T-helper 2 cell treated with Interferon-gamma antibody and Interleukin-4, amounts not matched to agents 5 μg/mL and 100 μg/mL, for 36 hours (primary cell): ENCODE data around the gene FGF21.

ENCODE experiments used
- DNase-seq: peaks from one replicate; pipeline ENCODE4 v3.0.0; 2021; ENCODE audit warnings: low spot score
- H3K27ac Mint-ChIP-seq: one replicate; pipeline ENCODE4 v1.8.0; 2021; ENCODE audit warnings: mild to moderate bottlenecking, mixed read lengths
- H3K27me3 Mint-ChIP-seq: one replicate; pipeline ENCODE4 v1.8.0; 2021; ENCODE audit warnings: low read depth, mixed read lengths
- H3K36me3 Mint-ChIP-seq: one replicate; pipeline ENCODE4 v1.8.0; 2021; ENCODE audit warnings: low read depth, mixed read lengths
- H3K4me1 Mint-ChIP-seq: one replicate; pipeline ENCODE4 v1.8.0; 2021; ENCODE audit warnings: low read depth, mixed read lengths
- H3K4me3 Mint-ChIP-seq: one replicate; pipeline ENCODE4 v1.8.0; 2022; ENCODE audit warnings: mild to moderate bottlenecking, moderate library complexity, mixed read lengths
- H3K9me3 Mint-ChIP-seq: one replicate; pipeline ENCODE4 v1.8.0; 2021; ENCODE audit warnings: mixed read lengths

FGF21 gene

GRCh38 chr19:48720251-48720612 is 35.1 kb upstream of the FGF21 start:
- Mint-ChIP-seq H3K27me3 (no peaks in the 10 kb centered on the region), H3K4me3 (peak overlapping the region; percentile 98), H3K36me3 (peaks cover 5% of the 10 kb centered on the region), H3K27ac (peak overlapping the region; percentile 99), H3K4me1 (peaks cover 6% of the 10 kb centered on the region), H3K9me3 (peaks cover 7% of the 10 kb centered on the region)
- DNase-seq, result no peak

GRCh38 chr19:48720613-48721296 is 34.6 kb upstream of the FGF21 start:
- Mint-ChIP-seq H3K27ac (peak overlapping the region; percentile 99), H3K9me3 (peaks cover 12% of the 10 kb centered on the region), H3K36me3 (peaks cover 9% of the 10 kb centered on the region), H3K27me3 (no peaks in the 10 kb centered on the region), H3K4me1 (peaks cover 11% of the 10 kb centered on the region), H3K4me3 (peak overlapping the region; percentile 98)
- DNase-seq, result peak; percentile 93

- Mint-ChIP-seq H3K27me3 (no peaks in the 10 kb centered on the region), H3K36me3 (peaks cover 19% of the 10 kb centered on the region), H3K27ac (no peak overlapping the region), H3K9me3 (peaks cover 23% of the 10 kb centered on the region), H3K4me3 (no peak overlapping the region), H3K4me1 (peaks cover 19% of the 10 kb centered on the region)
- DNase-seq, result no peak
Observed at GRCh38 chr19:48722196-48722708, 33.1 kb upstream of the FGF21 start.

GRCh38 chr19:48724796-48725753 is 30.2 kb upstream of the FGF21 start:
- Mint-ChIP-seq H3K4me3 (peak overlapping the region; percentile 8), H3K9me3 (peaks cover 31% of the 10 kb centered on the region), H3K36me3 (peaks cover 24% of the 10 kb centered on the region), H3K27me3 (no peaks in the 10 kb centered on the region), H3K4me1 (peaks cover 19% of the 10 kb centered on the region), H3K27ac (peak overlapping the region; percentile 77)
- DNase-seq, result no peak

- Mint-ChIP-seq H3K27me3 (no peaks in the 10 kb centered on the region), H3K36me3 (peaks cover 24% of the 10 kb centered on the region), H3K9me3 (peaks cover 31% of the 10 kb centered on the region), H3K4me3 (peak overlapping the region; percentile 53), H3K4me1 (peaks cover 18% of the 10 kb centered on the region), H3K27ac (peak overlapping the region; percentile 93)
- DNase-seq, result no peak
Observed at GRCh38 chr19:48726556-48726955, 28.8 kb upstream of the FGF21 start.

- no peak overlapping the region for H3K27ac Mint-ChIP-seq
- H3K4me1 Mint-ChIP-seq, result peaks cover 18% of the 10 kb centered on the region
- H3K9me3 Mint-ChIP-seq, result peaks cover 31% of the 10 kb centered on the region
- peaks cover 24% of the 10 kb centered on the region for H3K36me3 Mint-ChIP-seq
- no peak overlapping the region for H3K4me3 Mint-ChIP-seq
- H3K27me3 Mint-ChIP-seq, result no peaks in the 10 kb centered on the region
- no peak for DNase-seq
Observed at GRCh38 chr19:48728911-48729664, 26.2 kb upstream of the FGF21 start.

GRCh38 chr19:48731452-48731851 is 23.9 kb upstream of the FGF21 start:
- Mint-ChIP-seq H3K9me3 (peaks cover 15% of the 10 kb centered on the region), H3K27ac (no peak overlapping the region), H3K36me3 (peaks cover 11% of the 10 kb centered on the region), H3K4me1 (peaks cover 5% of the 10 kb centered on the region), H3K27me3 (no peaks in the 10 kb centered on the region), H3K4me3 (no peak overlapping the region)
- no peak for DNase-seq

GRCh38 chr19:48734625-48735024 is 20.7 kb upstream of the FGF21 start:
- Mint-ChIP-seq H3K27ac (no peak overlapping the region), H3K36me3 (no peaks in the 10 kb centered on the region), H3K4me1 (peaks cover 7% of the 10 kb centered on the region), H3K4me3 (no peak overlapping the region), H3K27me3 (no peaks in the 10 kb centered on the region), H3K9me3 (no peaks in the 10 kb centered on the region)
- no peak for DNase-seq

GRCh38 chr19:48735031-48735615 is 20.2 kb upstream of the FGF21 start:
- Mint-ChIP-seq H3K4me3 (no peak overlapping the region), H3K4me1 (peaks cover 7% of the 10 kb centered on the region), H3K9me3 (no peaks in the 10 kb centered on the region), H3K36me3 (no peaks in the 10 kb centered on the region), H3K27ac (no peak overlapping the region), H3K27me3 (peaks cover 3% of the 10 kb centered on the region)
- no peak for DNase-seq

- Mint-ChIP-seq H3K4me3 (no peak overlapping the region), H3K27ac (no peak overlapping the region), H3K27me3 (peaks cover 6% of the 10 kb centered on the region), H3K4me1 (peaks cover 12% of the 10 kb centered on the region), H3K9me3 (no peaks in the 10 kb centered on the region), H3K36me3 (no peaks in the 10 kb centered on the region)
- DNase-seq, result no peak
Observed at GRCh38 chr19:48737360-48737998, 17.8 kb upstream of the FGF21 start.

- Mint-ChIP-seq H3K4me3 (peak overlapping the region; percentile 68), H3K27me3 (peaks cover 6% of the 10 kb centered on the region), H3K9me3 (no peaks in the 10 kb centered on the region), H3K4me1 (peaks cover 12% of the 10 kb centered on the region), H3K36me3 (no peaks in the 10 kb centered on the region), H3K27ac (peak overlapping the region; percentile 71)
- peak; percentile 90 for DNase-seq
Observed at GRCh38 chr19:48738557-48739403, 16.5 kb upstream of the FGF21 start.

- Mint-ChIP-seq H3K27me3 (peaks cover 6% of the 10 kb centered on the region), H3K9me3 (no peaks in the 10 kb centered on the region), H3K4me3 (no peak overlapping the region), H3K36me3 (no peaks in the 10 kb centered on the region), H3K27ac (no peak overlapping the region), H3K4me1 (peaks cover 12% of the 10 kb centered on the region)
- no peak for DNase-seq
Observed at GRCh38 chr19:48739404-48740163, 15.7 kb upstream of the FGF21 start.
